ENCODE measurements around the gene ZDHHC6.
"Not testable (repeated sequence)": the region's sequence is repeated elsewhere in the genome, so short reads cannot be mapped to it uniquely, and the experiment has no call there.

The ZDHHC6 gene

GRCh38 chr10:112433136-112433535 lies 13.6 kb downstream of the ZDHHC6 start:
- Histone ChIP-seq H3K9ac (ENCODE audit: low read length) (no peak overlapping the region), H3K4me1 (ENCODE audit: control insufficient read depth, insufficient read depth, low read length) (no peaks in the 10 kb centered on the region), H3K27ac (ENCODE audit: low read depth, low read length) (no peak overlapping the region), H3K36me3 (ENCODE audit: control insufficient read depth, insufficient read depth, low read length) (peaks cover 8% of the 10 kb centered on the region), H3K27me3 (ENCODE audit: control insufficient read depth, insufficient read depth, low read length) (no peaks in the 10 kb centered on the region), H3K4me3 (ENCODE audit: low read length) (no peak overlapping the region)

DNA sequence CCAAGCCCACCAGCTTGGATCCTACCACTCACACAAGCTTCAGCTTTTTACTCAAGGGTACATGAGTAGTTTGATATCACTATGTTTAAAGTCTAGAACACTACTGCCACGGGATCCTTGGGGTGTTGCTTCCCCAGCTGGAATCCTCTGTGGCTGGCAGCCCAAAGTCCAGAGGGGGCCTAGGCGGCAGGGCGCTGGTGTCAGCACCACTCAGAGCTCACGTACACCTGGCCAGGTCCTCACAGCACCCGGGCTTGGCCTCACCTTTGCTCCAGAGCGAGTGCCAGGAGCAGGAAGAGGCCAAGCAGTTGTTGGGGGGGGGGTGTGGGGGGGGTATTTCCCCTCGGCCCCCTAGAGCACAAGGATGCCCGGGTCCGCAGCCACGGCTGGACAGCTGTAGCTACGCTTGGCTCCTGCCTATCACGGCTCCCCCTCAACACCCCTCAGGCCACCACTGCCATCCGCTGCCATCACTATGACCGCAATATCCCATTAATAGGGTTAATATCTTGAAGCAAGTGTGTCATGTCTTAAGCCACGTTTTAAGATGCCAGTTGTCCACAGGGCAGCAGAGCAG lies 17.0 kb downstream of the ZDHHC6 start:
- Histone ChIP-seq H3K27me3 (ENCODE audit: control insufficient read depth, insufficient read depth, low read length) (no peaks in the 10 kb centered on the region), H3K4me3 (ENCODE audit: low read length) (no peak overlapping the region), H3K36me3 (ENCODE audit: control insufficient read depth, insufficient read depth, low read length) (peaks cover 8% of the 10 kb centered on the region), H3K27ac (ENCODE audit: low read depth, low read length) (no peak overlapping the region), H3K9ac (ENCODE audit: low read length) (no peak overlapping the region), H3K4me1 (ENCODE audit: control insufficient read depth, insufficient read depth, low read length) (no peaks in the 10 kb centered on the region)

DNA sequence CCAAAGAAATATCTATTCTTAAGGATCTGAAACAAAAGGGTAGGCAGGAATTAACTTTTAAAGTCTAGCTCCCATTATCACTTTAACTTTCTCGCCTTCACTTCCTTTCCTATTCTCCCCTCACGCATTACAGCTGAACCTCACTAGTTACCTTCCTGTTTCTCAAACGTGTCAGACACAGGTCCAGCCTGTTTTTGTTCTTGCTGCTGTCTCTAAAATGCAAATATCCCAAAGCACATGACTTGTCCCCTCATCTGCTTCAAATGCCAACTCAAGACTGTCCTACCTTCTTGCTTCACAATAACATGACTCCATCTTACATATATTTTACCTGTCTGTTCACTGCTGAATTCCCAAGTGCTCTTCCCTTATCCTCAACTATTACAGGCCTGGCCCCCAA lies 17.6 kb downstream of the ZDHHC6 start:
- Histone ChIP-seq H3K27ac (ENCODE audit: low read depth, low read length) (no peak overlapping the region), H3K9ac (ENCODE audit: low read length) (no peak overlapping the region), H3K36me3 (ENCODE audit: control insufficient read depth, insufficient read depth, low read length) (peaks cover 9% of the 10 kb centered on the region), H3K27me3 (ENCODE audit: control insufficient read depth, insufficient read depth, low read length) (no peaks in the 10 kb centered on the region), H3K4me3 (ENCODE audit: low read length) (no peak overlapping the region), H3K4me1 (ENCODE audit: control insufficient read depth, insufficient read depth, low read length) (no peaks in the 10 kb centered on the region)

GRCh38 chr10:112426111-112426510 lies 20.6 kb downstream of the ZDHHC6 start:
- peaks cover 20% of the 10 kb centered on the region for H3K36me3 ChIP-seq (ENCODE audit: control insufficient read depth, insufficient read depth, low read length)
- H3K27ac ChIP-seq (ENCODE audit: low read depth, low read length): no peak overlapping the region
- H3K27me3 ChIP-seq (ENCODE audit: control insufficient read depth, insufficient read depth, low read length): no peaks in the 10 kb centered on the region
- H3K4me3 ChIP-seq (ENCODE audit: low read length): no peak overlapping the region
- no peak overlapping the region for H3K9ac ChIP-seq (ENCODE audit: low read length)
- no peaks in the 10 kb centered on the region for H3K4me1 ChIP-seq (ENCODE audit: control insufficient read depth, insufficient read depth, low read length)

DNA sequence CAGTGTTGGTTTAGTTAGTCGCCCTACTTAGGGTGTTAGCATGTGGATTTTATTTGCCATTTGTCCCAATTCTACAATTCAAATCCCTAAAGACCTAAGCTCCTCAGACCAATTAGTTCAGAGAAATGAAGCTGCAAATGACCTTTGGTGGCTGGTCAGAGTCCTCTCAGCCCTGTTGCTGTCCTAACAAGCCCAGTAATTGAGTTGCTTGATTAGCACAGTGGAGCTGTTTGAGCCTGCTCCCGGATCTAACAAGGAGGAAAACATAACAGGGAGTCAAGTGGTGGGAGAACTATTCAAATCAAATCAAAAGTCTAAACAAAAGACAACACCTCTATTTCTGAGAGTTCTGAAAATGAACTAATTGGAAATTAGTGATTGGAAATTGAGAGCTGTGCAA lies 22.1 kb downstream of the ZDHHC6 start:
- Histone ChIP-seq H3K4me1 (ENCODE audit: control insufficient read depth, insufficient read depth, low read length) (no peaks in the 10 kb centered on the region), H3K27me3 (ENCODE audit: control insufficient read depth, insufficient read depth, low read length) (no peaks in the 10 kb centered on the region), H3K4me3 (ENCODE audit: low read length) (no peak overlapping the region), H3K36me3 (ENCODE audit: control insufficient read depth, insufficient read depth, low read length) (peaks cover 15% of the 10 kb centered on the region), H3K9ac (ENCODE audit: low read length) (no peak overlapping the region), H3K27ac (ENCODE audit: low read depth, low read length) (no peak overlapping the region)

DNA sequence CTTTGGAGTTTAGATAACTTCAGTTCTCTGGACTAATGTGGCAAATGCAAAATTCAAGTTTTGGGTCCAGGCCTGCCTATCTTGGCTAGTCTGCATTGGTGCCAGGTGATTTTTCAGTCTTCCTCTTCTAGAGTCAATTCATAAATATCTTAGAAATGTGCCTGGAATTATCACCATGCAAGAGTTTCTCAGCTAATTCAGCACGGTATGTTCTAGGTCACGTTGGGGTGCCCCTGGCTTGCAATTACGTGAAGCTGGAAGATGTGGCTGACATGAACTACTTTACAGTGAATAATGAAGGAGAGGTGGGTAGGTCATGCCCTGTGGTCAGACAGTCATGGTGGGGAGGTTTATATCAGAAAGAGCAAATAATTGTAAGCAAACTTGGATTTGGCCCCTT lies 25.0 kb downstream of the ZDHHC6 start:
- no peaks in the 10 kb centered on the region for H3K27me3 ChIP-seq (ENCODE audit: control insufficient read depth, insufficient read depth, low read length)
- no peak overlapping the region for H3K4me3 ChIP-seq (ENCODE audit: low read length)
- peaks cover 15% of the 10 kb centered on the region for H3K36me3 ChIP-seq (ENCODE audit: control insufficient read depth, insufficient read depth, low read length)
- H3K4me1 ChIP-seq (ENCODE audit: control insufficient read depth, insufficient read depth, low read length): no peaks in the 10 kb centered on the region
- no peak overlapping the region for H3K9ac ChIP-seq (ENCODE audit: low read length)
- H3K27ac ChIP-seq (ENCODE audit: low read depth, low read length): no peak overlapping the region

DNA sequence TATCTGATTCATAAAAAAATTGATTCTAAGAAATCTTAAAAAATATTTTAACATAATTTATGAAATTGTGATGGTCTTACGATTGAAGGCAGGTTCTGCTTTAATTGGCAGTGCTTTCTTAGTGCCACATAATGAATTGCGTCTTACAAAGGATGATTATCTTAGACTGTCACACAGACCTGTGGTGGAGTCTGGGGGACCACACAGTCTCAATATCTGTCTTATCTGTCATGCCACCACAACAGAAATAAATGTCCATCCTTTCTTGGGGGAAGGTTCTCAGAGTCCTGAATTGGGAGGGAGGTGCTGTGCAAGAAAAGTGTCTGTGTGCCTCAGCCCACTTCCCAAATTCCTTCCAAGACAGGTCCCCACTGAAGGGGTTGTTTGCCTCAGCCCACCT lies 34.0 kb downstream of the ZDHHC6 start:
- no peaks in the 10 kb centered on the region for H3K27me3 ChIP-seq (ENCODE audit: control insufficient read depth, insufficient read depth, low read length)
- peaks cover 13% of the 10 kb centered on the region for H3K36me3 ChIP-seq (ENCODE audit: control insufficient read depth, insufficient read depth, low read length)
- H3K9ac ChIP-seq (ENCODE audit: low read length): no peak overlapping the region
- H3K4me1 ChIP-seq (ENCODE audit: control insufficient read depth, insufficient read depth, low read length): no peaks in the 10 kb centered on the region
- H3K4me3 ChIP-seq (ENCODE audit: low read length): no peak overlapping the region
- no peak overlapping the region for H3K27ac ChIP-seq (ENCODE audit: low read depth, low read length)

GRCh38 chr10:112409755-112410154 lies 37.0 kb downstream of the ZDHHC6 start:
- no peak overlapping the region for H3K27ac ChIP-seq (ENCODE audit: low read depth, low read length)
- no peak overlapping the region for H3K9ac ChIP-seq (ENCODE audit: low read length)
- H3K36me3 ChIP-seq (ENCODE audit: control insufficient read depth, insufficient read depth, low read length): peaks cover 15% of the 10 kb centered on the region
- H3K27me3 ChIP-seq (ENCODE audit: control insufficient read depth, insufficient read depth, low read length): no peaks in the 10 kb centered on the region
- H3K4me3 ChIP-seq (ENCODE audit: low read length): no peak overlapping the region
- no peaks in the 10 kb centered on the region for H3K4me1 ChIP-seq (ENCODE audit: control insufficient read depth, insufficient read depth, low read length)

DNA sequence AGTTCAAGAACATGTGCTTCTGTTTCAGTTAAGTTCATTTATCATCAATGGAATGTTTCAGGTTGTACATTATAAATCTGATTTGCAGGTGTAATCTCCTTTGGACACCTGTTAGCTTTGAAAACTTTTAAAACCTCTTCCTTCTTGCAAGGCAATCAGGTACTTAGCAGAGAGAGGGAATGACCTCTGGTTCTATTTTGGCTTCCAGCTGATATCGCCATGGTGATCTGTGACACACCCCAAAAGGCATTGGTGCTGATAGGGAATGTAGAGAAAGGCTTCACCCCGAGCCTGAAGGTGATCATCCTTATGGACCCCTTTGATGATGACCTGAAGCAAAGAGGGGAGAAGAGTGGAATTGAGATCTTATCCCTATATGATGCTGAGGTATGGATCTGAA lies 37.4 kb downstream of the ZDHHC6 start:
- H3K27me3 ChIP-seq (ENCODE audit: control insufficient read depth, insufficient read depth, low read length): no peaks in the 10 kb centered on the region
- no peak overlapping the region for H3K9ac ChIP-seq (ENCODE audit: low read length)
- H3K4me3 ChIP-seq (ENCODE audit: low read length): no peak overlapping the region
- H3K27ac ChIP-seq (ENCODE audit: low read depth, low read length): no peak overlapping the region
- peaks cover 15% of the 10 kb centered on the region for H3K36me3 ChIP-seq (ENCODE audit: control insufficient read depth, insufficient read depth, low read length)
- no peaks in the 10 kb centered on the region for H3K4me1 ChIP-seq (ENCODE audit: control insufficient read depth, insufficient read depth, low read length)

GRCh38 chr10:112407696-112408095 lies 39.0 kb downstream of the ZDHHC6 start:
- no peak overlapping the region for H3K4me3 ChIP-seq (ENCODE audit: low read length)
- H3K36me3 ChIP-seq (ENCODE audit: control insufficient read depth, insufficient read depth, low read length): peaks cover 10% of the 10 kb centered on the region
- H3K27ac ChIP-seq (ENCODE audit: low read depth, low read length): no peak overlapping the region
- H3K9ac ChIP-seq (ENCODE audit: low read length): no peak overlapping the region
- no peaks in the 10 kb centered on the region for H3K4me1 ChIP-seq (ENCODE audit: control insufficient read depth, insufficient read depth, low read length)
- H3K27me3 ChIP-seq (ENCODE audit: control insufficient read depth, insufficient read depth, low read length): no peaks in the 10 kb centered on the region

GRCh38 chr10:112406806-112407205 lies 39.9 kb downstream of the ZDHHC6 start:
- not testable (repeated sequence) for H3K27ac ChIP-seq (ENCODE audit: low read depth, low read length); H3K27me3 ChIP-seq (ENCODE audit: control insufficient read depth, insufficient read depth, low read length); H3K9ac ChIP-seq (ENCODE audit: low read length); H3K36me3 ChIP-seq (ENCODE audit: control insufficient read depth, insufficient read depth, low read length); H3K4me1 ChIP-seq (ENCODE audit: control insufficient read depth, insufficient read depth, low read length); H3K4me3 ChIP-seq (ENCODE audit: low read length)

GRCh38 chr10:112404617-112405016 lies 42.1 kb downstream of the ZDHHC6 start:
- Histone ChIP-seq H3K4me3 (ENCODE audit: low read length) (no peak overlapping the region), H3K9ac (ENCODE audit: low read length) (no peak overlapping the region), H3K27ac (ENCODE audit: low read depth, low read length) (no peak overlapping the region), H3K4me1 (ENCODE audit: control insufficient read depth, insufficient read depth, low read length) (no peaks in the 10 kb centered on the region), H3K27me3 (ENCODE audit: control insufficient read depth, insufficient read depth, low read length) (no peaks in the 10 kb centered on the region), H3K36me3 (ENCODE audit: control insufficient read depth, insufficient read depth, low read length) (peaks cover 2% of the 10 kb centered on the region)

DNA sequence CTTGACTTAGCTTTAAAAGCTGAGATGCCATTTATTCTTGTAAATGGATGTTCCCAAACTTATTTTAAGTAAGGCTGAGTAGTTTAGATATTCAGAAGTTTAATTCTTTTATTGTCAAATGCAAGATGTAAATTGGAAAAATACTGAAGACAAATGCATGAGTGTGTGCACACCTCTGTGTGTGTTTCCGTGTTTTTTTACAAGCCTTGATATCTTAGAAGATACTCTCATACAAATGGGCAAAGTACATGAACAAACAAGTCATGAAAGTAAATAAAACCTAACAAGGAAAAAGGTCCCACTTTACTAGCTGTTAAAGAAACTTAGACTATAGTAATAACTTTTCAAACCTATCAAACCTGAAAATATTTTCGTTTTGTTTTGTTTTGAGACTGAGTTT lies 43.8 kb downstream of the ZDHHC6 start:
- no peaks in the 10 kb centered on the region for H3K27me3 ChIP-seq (ENCODE audit: control insufficient read depth, insufficient read depth, low read length)
- H3K4me1 ChIP-seq (ENCODE audit: control insufficient read depth, insufficient read depth, low read length): no peaks in the 10 kb centered on the region
- H3K27ac ChIP-seq (ENCODE audit: low read depth, low read length): no peak overlapping the region
- peaks cover 2% of the 10 kb centered on the region for H3K36me3 ChIP-seq (ENCODE audit: control insufficient read depth, insufficient read depth, low read length)
- no peak overlapping the region for H3K9ac ChIP-seq (ENCODE audit: low read length)
- H3K4me3 ChIP-seq (ENCODE audit: low read length): no peak overlapping the region
